Colonic mucosa (tissue), 4 donors: ENCODE data around the gene TMOD4. TPM values are rescaled to one million over a fixed set of nuclear protein-coding genes. Genes with fewer than 3 reads are reported as not detected.
"Not testable (repeated sequence)": the region's sequence is repeated elsewhere in the genome, so short reads cannot be mapped to it uniquely, and the experiment has no call there.

Experiments
- DNase-seq: peaks from one replicate; pipeline ENCODE4 v3.0.0-alpha.2; 2020
- H3K27ac ChIP-seq: fragments of 200-600 bp; one replicate; pipeline ENCODE4 v1.8.0; 2021
- H3K27me3 ChIP-seq: fragments of 200-600 bp; one replicate; pipeline ENCODE4 v1.8.0; 2021
- H3K36me3 ChIP-seq: fragments of 200-600 bp; one replicate; pipeline ENCODE4 v1.8.0; 2021
- H3K4me1 ChIP-seq: fragments of 200-600 bp; one replicate; pipeline ENCODE4 v1.8.0; 2021; ENCODE audit warnings: mild to moderate bottlenecking
- H3K4me3 ChIP-seq: fragments of 200-600 bp; one replicate; pipeline ENCODE4 v1.8.0; 2021
- H3K9ac ChIP-seq, 2 donors: one replicate each; pipeline ENCODE4 v1.7.0; 2013; ENCODE audit warnings: control low read depth in 2 of 2, low read depth in 2 of 2, low read length in 2 of 2
- H3K9me3 ChIP-seq: fragments of 200-600 bp; one replicate; pipeline ENCODE4 v1.8.0; 2021
- intact Hi-C: fragments of 100-400 bp; cut with DNase I; formaldehyde crosslinking; loops from one replicate; pipeline ENCODE4 v1.14.1; 2022
- total RNA-seq, 2 donors: library from RNA; stranded (reverse); fragmentation: NEBNext Ultra II Directional in 1 of 2; extraction: Animal tissue kit (Norgen Biotek cat#: 25700) in 1 of 2; gene quantifications; one replicate each; pipeline ENCODE4 v1.2.1, GENCODE V29; 2021
- TF ChIP-seq, protein P1 (sequence below): fragments of 200-600 bp; IDR thresholded peaks from one replicate; pipeline ENCODE4 v1.8.0; 2022; ENCODE audit warnings: antibody characterized with exemption, mild to moderate bottlenecking
- donor health status: healthy.
- donor health status: DM: no; HTN: no; CAD: no.
- donor health status: DM: no; HTN: no; CAD: no.

TMOD4 gene
- total RNA-seq, 2 donors from 2014 or later: 0.67 TPM; not detected in 1

- intact Hi-C loops: no loop called here
- no peaks in the 10 kb centered on the region for H3K9me3 ChIP-seq
- H3K9ac ChIP-seq: no peak overlapping the region
- TF ChIP-seq, protein P1, sequence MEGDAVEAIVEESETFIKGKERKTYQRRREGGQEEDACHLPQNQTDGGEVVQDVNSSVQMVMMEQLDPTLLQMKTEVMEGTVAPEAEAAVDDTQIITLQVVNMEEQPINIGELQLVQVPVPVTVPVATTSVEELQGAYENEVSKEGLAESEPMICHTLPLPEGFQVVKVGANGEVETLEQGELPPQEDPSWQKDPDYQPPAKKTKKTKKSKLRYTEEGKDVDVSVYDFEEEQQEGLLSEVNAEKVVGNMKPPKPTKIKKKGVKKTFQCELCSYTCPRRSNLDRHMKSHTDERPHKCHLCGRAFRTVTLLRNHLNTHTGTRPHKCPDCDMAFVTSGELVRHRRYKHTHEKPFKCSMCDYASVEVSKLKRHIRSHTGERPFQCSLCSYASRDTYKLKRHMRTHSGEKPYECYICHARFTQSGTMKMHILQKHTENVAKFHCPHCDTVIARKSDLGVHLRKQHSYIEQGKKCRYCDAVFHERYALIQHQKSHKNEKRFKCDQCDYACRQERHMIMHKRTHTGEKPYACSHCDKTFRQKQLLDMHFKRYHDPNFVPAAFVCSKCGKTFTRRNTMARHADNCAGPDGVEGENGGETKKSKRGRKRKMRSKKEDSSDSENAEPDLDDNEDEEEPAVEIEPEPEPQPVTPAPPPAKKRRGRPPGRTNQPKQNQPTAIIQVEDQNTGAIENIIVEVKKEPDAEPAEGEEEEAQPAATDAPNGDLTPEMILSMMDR: no peak
- H3K36me3 ChIP-seq: no peaks in the 10 kb centered on the region
- no peak for DNase-seq
- H3K27ac ChIP-seq: no peak overlapping the region
- H3K4me1 ChIP-seq: no peaks in the 10 kb centered on the region
- H3K4me3 ChIP-seq: no peak overlapping the region
- no peaks in the 10 kb centered on the region for H3K27me3 ChIP-seq
Observed at GRCh38 chr1:151210830-151211229, 35.0 kb upstream of the TMOD4 start.

DNA sequence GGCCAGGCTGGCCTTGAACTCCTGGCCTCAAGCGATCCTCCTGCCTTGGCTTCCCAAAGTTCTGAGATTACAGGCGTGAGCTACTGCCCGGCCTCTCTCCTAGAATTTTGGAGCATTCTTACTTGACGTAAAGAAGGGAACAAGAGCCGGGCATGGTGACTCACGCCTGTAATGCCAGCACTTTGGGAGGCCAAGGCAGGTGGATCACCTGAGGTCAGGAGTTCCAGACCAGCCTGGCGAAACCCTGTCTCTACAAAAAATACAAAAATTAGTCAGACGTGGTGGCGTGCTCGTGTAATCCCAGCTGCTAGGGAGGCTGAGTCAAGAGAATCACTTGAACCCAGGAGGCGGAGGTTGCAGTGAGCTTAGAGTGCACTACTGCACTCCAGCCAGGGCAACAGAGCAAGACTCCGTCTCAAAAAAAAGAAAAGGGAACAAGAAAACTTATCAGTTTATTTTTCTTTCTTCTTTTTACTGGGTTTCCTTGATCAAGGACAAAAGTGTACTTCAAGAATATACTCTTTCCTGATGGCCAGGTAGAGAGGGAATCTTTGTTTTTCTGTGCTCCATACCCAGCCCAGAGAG, 29.7 kb upstream of the TMOD4 start:
- H3K27me3 ChIP-seq, H3K27ac ChIP-seq, intact Hi-C loops, H3K4me1 ChIP-seq, H3K4me3 ChIP-seq, H3K9ac ChIP-seq, DNase-seq, H3K36me3 ChIP-seq, H3K9me3 ChIP-seq: not testable (repeated sequence)

DNA sequence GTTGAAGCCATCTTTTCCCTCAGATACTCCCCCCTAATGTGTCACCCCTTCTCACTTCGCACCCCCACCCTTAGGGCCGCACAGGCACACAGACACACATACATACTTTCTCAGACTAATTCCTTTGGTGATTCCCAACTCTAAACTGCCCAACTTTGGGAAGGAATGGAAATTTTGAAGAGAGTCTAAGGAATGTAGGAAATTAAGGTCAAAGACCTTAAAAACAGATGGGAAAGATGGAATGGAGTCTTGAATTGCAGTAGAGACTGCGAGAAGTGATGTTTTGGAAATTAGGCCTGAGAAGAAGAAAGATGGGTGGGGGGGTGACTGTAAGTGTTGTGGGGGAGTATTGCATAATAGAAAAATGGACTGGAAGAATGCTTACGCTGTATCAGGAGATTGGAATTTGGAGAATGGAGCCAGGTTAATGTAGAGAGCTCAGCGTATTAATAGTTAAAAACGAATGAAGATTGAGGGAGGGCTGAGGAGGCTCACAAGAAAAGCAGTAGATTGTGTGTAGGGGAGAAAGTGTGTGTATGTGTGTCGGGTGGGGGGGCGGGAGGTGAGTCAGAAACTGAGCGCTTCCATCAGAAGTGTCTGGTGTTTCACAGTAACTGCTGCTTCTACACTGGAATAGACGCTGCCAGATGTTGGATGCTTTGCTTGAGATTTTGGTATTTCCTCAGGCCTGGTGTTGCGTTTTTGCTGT, 24.2 kb upstream of the TMOD4 start:
- Histone ChIP-seq H3K4me1 (peaks cover 14% of the 10 kb centered on the region), H3K9ac (peak overlapping the region; percentile 74 to 86), H3K4me3 (peak overlapping the region; percentile 87), H3K36me3 (no peaks in the 10 kb centered on the region), H3K27ac (peak overlapping the region; percentile 88), H3K9me3 (no peaks in the 10 kb centered on the region), H3K27me3 (no peaks in the 10 kb centered on the region)
- intact Hi-C loops: loop anchor here (5.0 kb wide), 1 partner anchor 52 kb away; the partner anchor contains the start of gene PSMD4
- TF ChIP-seq, protein P1: no peak
- DNase-seq: no peak

DNA sequence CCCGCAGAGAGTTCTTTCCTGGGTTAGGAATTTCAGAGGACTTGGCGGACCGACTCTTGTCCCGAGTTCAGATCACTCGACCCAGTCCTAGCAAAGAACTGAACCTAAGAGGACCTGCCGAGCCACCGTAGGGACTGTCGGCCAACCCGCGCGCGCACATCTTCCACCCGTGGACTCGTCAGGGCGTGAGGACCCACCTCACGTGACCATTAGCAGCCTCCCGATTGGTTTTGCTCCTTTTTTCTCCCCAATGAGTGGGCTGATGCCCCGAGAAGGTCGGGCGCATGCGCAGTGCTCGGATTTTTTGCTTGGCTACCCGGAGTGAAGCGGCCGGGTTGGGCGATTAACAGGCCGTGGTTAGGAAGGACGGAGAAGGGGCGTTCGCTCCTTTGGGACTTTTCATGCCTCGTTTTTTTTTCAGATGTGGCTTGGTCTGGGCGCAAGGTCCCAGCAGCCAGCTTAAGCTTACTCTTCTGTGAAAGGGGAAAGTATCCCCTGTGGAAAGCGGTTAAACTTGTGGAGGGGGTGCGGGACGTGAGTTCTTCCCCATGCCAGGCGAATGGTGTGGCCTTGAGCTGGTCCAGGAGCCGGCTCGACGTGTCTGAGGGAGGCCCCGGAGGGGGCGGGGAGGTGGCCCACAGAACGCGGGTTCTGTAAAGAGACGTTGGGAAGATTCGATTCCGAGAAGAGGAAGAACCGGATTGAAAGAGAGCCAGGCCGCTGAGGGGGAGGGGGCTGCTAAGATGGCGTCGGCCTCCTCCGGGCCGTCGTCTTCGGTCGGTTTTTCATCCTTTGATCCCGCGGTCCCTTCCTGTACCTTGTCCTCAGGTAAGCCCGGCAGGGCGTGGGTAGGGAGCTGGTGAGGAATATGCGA, 22.7 kb upstream of the TMOD4 start, which contains the start of gene PIP5K1A:
Gene PIP5K1A (plus strand): TSS at position 299 of the 874 bp plus-strand sequence. CDS start 445 bp downstream, at position 744.
- peak within 1 kb of the TSS; percentile 74 to 86 for H3K9ac ChIP-seq
- DNase-seq: peak; percentile 99
- H3K4me3 ChIP-seq: peak within 1 kb of the TSS; percentile 87
- H3K4me1 ChIP-seq: peaks cover 14% of the 10 kb centered on the region
- TF ChIP-seq, protein P1: no peak
- no peaks in the 10 kb centered on the region for H3K36me3 ChIP-seq
- H3K27ac ChIP-seq: peak within 1 kb of the TSS; percentile 88
- no peaks in the 10 kb centered on the region for H3K9me3 ChIP-seq
- intact Hi-C loops: loop anchor here (5.0 kb wide), 1 partner anchor 54 kb away; the partner anchor contains the start of gene PSMD4
- no peaks in the 10 kb centered on the region for H3K27me3 ChIP-seq

DNA sequence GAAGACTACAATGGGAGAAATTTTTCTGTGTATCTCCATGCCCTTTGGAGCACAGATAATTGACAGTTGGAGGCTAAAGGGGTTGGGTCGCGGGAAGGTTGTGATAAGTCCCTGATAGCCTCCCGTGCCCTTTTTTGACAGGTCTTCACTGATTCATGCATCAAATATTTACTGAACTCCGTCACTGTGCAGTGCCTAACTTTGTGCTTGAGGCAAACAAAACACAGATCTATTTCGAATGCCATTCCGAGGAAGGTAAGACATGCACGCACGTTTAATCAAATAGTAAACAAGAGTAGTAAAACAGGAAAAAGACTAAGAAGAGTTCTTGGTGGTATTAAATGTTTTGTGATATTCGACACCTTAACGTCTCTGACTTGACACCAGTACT, 22.1 kb upstream of the TMOD4 start:
- TF ChIP-seq, protein P1: no peak
- DNase-seq: peak; percentile 42
- Histone ChIP-seq H3K9me3 (no peaks in the 10 kb centered on the region), H3K4me1 (peaks cover 14% of the 10 kb centered on the region), H3K27ac (peak overlapping the region; percentile 88), H3K27me3 (no peaks in the 10 kb centered on the region), H3K9ac (peak overlapping the region in 1 of 2 donors; percentile 86), H3K4me3 (peak overlapping the region; percentile 87), H3K36me3 (no peaks in the 10 kb centered on the region)
- intact Hi-C loops: loop anchor here (5.0 kb wide), 1 partner anchor 54 kb away; the partner anchor contains the start of gene PSMD4
